GM18873 (cell line): ENCODE data around the gene COL5A2.

Source experiments
- ATAC-seq: cut with Tn5 transposase; IDR thresholded peaks from one replicate; pipeline ENCODE4 v1.9.1; 2021; ENCODE audit warnings: mild to moderate bottlenecking, moderate library complexity, moderate number of reproducible peaks; ENCODE audit not compliant: unreplicated experiment, low FRiP score

The COL5A2 gene

DNA sequence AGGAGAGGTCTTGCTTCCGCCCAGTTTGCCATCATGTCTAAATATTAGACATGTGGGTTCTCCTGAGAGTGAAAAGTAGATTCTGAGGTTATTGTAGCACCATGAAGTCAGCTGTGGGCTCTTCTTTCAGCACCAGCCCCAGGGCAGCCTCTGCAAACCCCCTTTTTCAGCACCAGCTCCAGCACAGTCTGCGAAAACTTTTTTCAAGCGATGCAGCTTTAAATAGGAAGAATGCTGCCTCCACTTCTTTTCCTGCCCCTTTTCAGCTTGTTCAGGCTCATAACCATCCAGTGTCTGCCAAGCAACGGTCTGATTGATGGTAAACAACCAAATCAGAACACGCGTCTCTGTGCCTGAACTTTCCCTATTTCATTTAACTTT lies at the start of gene COL5A2:
Gene COL5A2 (minus strand): TSS at position 192 of the 381 bp plus-strand sequence. CDS start 157 bp downstream, at position 35.
- ATAC-seq, result no peak

DNA sequence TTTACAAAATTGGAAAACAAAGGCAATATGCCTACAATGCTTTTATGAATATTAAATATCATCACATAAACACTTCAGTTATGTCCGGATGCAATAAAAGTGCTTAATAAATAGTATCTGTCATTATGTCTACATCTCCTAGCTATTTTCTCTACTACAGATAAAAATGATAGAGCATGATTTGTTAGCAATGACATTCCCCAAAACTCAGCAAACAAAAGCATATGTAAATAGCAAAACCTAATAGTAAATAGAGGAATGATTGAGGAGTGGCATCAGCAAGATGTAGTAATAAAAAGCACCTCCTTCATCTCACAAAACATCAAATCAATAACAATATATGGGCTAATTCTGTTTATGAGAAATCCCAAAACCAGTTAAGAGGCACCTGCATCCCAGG lies 46.5 kb upstream of the COL5A2 start:
- ATAC-seq, result no peak

DNA sequence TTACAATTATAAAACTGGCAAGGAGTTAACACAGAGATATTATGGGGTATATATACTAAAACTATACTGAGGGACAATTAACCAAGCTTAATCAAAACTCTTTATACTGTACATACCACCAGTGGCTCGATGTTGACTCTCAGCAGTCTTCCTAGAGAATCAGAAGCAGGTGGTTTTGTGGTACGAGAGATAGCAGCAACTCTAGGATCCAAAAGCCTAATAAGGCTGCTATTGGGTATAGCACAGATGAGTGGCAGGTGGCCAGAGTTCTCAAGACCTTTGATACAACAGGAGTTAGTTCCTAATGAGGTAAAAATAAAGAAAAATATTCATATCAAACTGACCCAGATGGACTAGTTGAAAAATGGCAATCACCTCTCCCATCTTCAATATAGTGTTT lies 45.5 kb upstream of the COL5A2 start:
- no peak for ATAC-seq

DNA sequence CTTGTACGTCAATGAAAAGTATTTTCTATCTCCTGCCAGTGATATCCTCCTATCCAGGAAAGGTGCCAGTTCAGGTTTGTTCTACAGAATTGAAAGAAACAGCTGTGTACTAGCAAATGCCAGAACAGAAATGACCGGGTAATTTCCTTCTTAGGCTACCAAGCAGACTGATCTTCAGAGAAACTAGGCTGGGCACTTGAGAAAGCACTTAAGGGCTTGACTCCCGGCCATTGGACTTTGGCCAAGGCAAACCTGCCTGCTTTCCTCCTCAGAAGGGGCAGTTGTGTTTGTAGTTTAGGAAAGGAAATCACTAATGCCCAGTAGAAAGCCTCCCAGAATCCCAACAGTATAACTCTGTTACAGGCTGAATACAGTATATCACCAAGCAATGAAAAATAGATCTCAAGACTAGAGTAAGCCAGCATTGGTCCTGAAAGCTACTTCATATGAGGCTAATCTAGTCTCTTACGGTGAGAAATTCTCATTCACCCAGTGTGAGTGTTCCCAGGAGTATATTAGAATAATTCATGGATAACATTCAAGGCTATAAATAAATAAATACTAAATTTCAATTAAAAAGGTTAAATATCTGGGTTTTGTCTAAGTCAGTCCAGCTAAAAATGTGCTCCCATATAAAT lies 43.0 kb upstream of the COL5A2 start:
- ATAC-seq, result no peak

- no peak for ATAC-seq
Measured at GRCh38 chr2:189221811-189222467, 42.4 kb upstream of the COL5A2 start.

DNA sequence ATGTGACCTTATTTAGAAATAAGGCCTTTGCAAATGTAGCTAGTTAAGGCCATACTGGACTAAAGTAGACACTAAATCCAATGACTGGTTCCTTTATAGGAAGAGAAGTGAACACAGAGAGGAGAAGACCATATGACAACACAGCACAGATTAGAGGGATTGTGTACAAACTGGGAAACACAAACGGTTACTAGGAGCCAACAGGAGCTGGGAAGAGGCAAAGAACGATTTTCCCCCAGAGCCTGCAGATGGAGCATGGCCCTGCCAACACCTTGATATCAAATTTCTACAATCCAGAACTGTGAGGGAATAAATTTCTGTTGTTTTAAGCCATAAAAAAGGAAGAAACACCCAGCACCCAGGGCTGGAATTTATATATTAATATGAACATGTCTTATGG lies 38.7 kb upstream of the COL5A2 start:
- ATAC-seq, result no peak

GRCh38 chr2:189217541-189217940 lies 38.0 kb upstream of the COL5A2 start:
- no peak for ATAC-seq

GRCh38 chr2:189217051-189217450 lies 37.5 kb upstream of the COL5A2 start:
- ATAC-seq, result no peak

DNA sequence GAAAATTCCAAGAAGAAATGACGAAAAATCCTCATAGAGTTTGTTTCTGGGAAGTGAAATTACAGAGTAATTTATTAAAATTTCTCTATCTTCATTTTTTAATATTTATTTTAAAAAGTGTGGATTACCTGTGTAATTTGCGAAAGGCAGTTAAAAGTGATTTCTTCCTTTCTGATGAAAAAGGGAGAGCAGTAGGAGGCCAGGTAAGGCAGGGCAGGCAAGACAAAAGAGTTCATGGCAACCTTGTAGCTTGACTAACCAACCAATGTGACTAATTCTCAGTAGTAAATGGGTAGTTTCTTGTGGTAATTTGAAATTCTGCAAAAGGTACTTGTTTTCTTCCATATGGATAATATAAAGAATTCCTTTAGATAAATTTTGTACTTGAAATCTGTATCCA lies 34.9 kb upstream of the COL5A2 start:
- no peak for ATAC-seq

DNA sequence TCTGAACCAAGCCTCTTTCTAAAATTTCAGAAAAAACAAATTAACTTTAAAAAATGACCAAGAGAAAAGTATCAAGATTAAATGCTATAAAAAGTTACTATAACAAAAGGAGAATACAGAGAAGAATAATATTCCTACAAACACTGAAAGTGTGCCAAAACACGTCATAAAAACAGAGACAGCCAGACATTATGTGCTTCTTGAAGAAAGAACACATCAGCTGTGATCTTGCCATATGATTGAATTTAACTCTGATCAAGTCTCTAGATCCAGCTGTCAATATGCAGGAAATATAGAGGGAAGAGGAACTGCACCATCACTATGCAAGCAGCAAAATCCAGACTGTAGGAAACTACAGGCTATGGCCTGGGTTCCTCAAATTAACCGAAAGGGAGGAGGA lies 33.7 kb upstream of the COL5A2 start:
- no peak for ATAC-seq

DNA sequence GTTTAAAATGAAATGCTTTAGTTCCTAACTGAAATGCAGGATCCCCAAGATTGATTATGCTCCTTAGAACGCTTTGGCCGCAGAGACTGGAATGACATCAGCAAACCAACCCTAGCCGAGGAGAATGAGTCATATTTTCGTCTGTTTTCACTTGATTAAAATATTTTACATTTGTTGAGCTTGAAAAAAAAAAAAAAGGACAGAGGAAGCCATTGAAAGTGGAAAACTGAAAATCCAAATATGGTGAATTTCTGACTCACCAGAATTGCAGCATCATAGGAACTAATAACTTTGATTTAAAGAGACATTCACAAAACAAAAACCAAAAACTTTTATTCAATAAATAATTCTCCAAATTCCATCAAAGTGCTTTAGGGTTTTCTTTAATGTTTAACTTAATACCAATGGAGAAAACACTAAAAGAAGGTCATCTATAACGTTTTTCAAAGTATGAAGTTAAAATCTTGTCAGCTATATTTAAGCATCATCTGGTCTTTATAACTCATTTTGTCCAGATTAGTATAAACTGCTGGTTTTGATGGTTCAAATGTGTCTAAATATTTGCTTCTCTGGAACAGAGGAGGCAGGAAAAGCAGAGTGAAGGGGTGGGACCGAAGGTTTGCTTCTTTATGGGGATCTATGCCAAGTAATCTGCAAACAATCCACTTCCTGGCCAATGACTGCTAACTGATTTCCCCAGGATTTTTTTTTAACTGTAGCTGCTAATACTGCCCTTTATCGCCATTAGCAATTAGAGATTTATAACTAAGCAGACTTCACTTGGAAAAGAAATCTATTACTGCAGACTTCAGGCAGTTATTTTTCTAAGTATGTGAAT lies 30.9 kb upstream of the COL5A2 start:
- ATAC-seq, result no peak

GRCh38 chr2:189208254-189208653 lies 28.7 kb upstream of the COL5A2 start:
- no peak for ATAC-seq

- no peak for ATAC-seq
Measured at GRCh38 chr2:189204322-189204941, 24.9 kb upstream of the COL5A2 start.

DNA sequence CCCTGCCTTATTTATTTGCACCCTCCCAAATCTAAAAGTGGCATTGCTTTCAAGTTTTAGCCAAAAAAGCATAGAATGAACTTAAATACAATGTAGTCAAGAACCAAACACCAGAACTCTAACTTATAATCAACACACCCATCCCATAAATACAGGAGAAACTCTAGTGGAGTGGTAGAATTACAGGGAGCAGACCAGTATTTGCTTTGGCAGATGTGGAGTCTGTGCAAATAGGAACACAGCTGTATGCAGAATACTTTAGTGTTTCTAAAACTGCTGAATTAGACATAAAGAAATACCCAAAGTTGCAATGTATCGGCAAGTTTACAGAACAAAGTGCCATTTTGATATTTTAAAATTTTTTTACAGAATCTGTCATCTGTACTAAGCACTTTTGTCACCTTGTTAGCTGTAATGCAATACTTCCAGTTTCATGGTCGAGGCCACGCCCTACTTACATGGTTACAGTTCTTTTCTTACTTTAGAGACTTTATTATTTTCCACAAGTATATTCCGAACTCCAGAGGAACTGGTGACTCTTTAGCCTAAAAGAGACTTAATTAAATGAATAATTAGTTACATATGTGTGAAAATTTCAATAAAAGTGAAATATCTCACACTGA lies 23.7 kb upstream of the COL5A2 start:
- ATAC-seq, result no peak

DNA sequence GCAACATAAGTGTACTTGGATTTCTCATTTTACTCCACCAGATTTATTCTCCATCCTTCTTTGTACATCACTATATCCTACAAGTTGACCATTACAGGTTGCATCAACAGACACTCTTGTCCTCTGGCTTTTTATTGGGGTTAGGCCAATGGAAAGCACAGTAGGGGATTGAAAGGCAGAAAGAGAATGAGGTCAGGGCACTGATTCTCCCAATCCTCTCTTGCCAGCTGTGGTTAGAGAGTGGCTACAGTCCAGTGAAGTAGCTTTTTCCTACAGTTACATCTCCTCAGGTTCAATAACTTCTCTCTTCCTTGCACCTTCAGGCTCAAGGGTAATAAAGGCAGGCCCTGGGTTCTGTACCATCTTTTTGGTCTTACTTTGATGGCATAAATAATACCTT lies 20.2 kb upstream of the COL5A2 start:
- no peak for ATAC-seq

- ATAC-seq, result no peak
Measured at GRCh38 chr2:189192766-189193165, 13.2 kb upstream of the COL5A2 start.

DNA sequence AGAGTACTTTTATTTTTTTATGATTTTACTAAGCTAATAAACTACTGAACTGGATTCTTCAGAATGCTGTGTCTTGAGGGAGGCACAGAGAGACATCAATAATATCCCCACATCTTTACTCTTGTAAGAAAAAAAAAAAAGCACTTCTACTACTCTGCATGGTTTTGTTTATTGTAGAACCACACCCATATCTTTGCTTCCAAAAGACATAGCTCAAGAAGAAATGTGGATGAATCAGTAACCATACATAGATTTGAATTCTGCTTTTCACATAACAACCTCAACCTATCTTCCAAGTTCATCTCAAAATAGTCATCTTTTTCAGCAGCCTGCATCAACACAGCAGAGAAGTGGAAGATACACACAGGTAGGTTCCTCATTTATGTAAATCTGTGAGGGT lies 12.2 kb upstream of the COL5A2 start:
- ATAC-seq, result no peak

DNA sequence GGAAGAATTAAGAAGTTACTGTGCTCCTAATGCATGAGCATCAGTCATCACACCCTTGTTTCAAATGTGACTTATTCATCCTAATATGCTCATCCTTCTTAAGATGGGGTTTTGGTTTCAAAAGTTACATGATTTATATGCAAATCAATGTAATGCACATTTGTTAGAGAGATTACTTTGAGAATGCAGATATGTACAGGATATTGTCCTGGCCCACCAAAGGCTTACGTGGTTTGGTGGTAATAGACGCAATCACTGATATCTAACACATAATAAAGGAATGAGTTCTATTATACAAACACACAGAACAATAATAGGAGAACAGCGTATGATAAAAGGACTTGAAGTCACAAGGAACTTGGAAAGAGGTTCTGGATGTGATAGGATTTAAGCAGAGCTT lies 11.1 kb upstream of the COL5A2 start:
- ATAC-seq, result no peak

GRCh38 chr2:189188115-189188805 lies 8.7 kb upstream of the COL5A2 start:
- ATAC-seq, result no peak

- ATAC-seq, result no peak
Measured at GRCh38 chr2:189183170-189183569, 3.6 kb upstream of the COL5A2 start.
